ENCODE results near the gene ARHGAP45. TPM values are rescaled to one million over a fixed set of nuclear protein-coding genes. Genes with fewer than 3 reads are reported as not detected.

Gene ARHGAP45
- total and polyA plus RNA-seq, 4 donors = 3.3 to 27.5 (median 9.7) TPM

DNA sequence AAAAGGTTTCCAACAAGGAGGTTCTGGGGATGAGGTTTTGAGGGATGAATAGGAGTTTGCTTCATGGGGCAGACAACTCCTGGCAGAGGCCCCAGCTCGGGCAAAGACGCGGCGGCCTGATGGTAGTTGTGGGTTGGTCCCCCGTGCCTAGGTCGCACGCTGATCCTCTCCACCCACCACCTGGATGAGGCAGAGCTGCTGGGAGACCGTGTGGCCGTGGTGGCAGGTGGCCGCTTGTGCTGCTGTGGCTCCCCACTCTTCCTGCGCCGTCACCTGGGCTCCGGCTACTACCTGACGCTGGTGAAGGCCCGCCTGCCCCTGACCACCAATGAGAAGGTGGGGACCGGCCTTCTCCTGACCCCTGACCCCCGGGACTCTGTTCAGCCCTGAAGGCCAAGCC lies 15.2 kb upstream of the ARHGAP45 start:
- TF ChIP-seq JUND (IDR thresholded peaks at IDR 0.05) = no peak
- no peak for TF ChIP-seq GABPA (IDR thresholded peaks at IDR 0.05 in 1 of 2, conservative IDR thresholded peaks at IDR 0.05 in 1 of 2)
- TF ChIP-seq, protein P1, sequence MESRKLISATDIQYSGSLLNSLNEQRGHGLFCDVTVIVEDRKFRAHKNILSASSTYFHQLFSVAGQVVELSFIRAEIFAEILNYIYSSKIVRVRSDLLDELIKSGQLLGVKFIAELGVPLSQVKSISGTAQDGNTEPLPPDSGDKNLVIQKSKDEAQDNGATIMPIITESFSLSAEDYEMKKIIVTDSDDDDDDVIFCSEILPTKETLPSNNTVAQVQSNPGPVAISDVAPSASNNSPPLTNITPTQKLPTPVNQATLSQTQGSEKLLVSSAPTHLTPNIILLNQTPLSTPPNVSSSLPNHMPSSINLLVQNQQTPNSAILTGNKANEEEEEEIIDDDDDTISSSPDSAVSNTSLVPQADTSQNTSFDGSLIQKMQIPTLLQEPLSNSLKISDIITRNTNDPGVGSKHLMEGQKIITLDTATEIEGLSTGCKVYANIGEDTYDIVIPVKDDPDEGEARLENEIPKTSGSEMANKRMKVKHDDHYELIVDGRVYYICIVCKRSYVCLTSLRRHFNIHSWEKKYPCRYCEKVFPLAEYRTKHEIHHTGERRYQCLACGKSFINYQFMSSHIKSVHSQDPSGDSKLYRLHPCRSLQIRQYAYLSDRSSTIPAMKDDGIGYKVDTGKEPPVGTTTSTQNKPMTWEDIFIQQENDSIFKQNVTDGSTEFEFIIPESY (IDR thresholded peaks at IDR 0.05) = no peak
- no peak for TF ChIP-seq HNF4A (conservative IDR thresholded peaks at IDR 0.05)
- H3K9me3 ChIP-seq (ENCODE audit: control insufficient read depth in 4 of 4, low read length in 3 of 4) = peaks cover 0 to under 1% (median 0%) of the 10 kb centered on the region in 4 donors
- H3K4me3 ChIP-seq (ENCODE audit: low read depth in 1 of 3, low read length in 3 of 3) = no peak overlapping the region
- H3K27ac ChIP-seq (ENCODE audit: low read depth in 1 of 2, low read length in 2 of 2) = no peak overlapping the region
- 91% methylated on average over 17 of the region's 17 CpGs for WGBS
- H3K9ac ChIP-seq (ENCODE audit: low read depth in 1 of 2, low read length in 2 of 2) = no peak overlapping the region
- no peak for DNase-seq (ENCODE audit: low spot score)
- H3K27me3 ChIP-seq (ENCODE audit: control insufficient read depth in 4 of 4, insufficient read depth in 4 of 4, low read length in 3 of 4) = no peaks in the 10 kb centered on the region
- peaks cover 0 to 2% (median 0%) of the 10 kb centered on the region in 4 donors for H3K36me3 ChIP-seq (ENCODE audit: control insufficient read depth in 4 of 4, insufficient read depth in 3 of 4, low read depth in 1 of 4, low read length in 3 of 4)
- peaks cover 0 to 2% (median 0%) of the 10 kb centered on the region in 4 donors for H3K4me1 ChIP-seq (ENCODE audit: control insufficient read depth in 4 of 4, insufficient read depth in 4 of 4, low read length in 3 of 4)

DNA sequence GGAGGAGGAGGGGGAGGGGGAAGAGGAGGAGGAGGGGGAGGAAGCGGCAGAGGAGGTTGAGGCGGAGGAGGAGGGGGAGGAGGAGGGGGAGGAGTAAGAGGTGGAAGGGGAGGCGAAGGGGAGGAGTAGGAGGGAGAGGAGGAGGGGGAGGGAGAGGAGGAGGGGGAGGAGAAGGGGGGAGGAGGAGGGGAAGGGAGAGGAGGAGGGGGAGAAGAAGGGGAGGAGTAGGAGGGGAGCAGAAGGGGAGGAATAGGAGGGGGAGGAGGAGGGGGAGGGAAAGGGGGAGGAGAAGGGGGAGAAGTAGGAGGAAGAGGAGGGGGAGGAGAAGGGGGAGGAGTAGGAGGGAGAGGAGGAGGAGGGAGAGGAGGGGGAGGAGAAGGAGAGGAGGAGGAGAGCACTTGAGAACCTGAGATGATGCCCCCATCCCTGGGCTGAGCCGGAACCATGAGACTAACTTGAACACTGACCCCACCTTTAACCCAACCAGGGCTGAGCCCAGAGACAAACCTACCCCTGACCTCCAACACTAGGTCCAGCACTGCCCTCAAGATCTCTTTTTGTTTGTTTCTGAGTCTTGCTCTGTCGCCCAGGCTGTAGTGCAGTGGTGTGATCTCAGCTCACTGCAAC lies 14.5 kb upstream of the ARHGAP45 start:
- Histone ChIP-seq H3K4me1 (ENCODE audit: control insufficient read depth in 4 of 4, insufficient read depth in 4 of 4, low read length in 3 of 4) (no peaks in the 10 kb centered on the region), H3K27ac (ENCODE audit: low read depth in 1 of 2, low read length in 2 of 2) (no peak overlapping the region), H3K4me3 (ENCODE audit: low read depth in 1 of 3, low read length in 3 of 3) (no peak overlapping the region), H3K27me3 (ENCODE audit: control insufficient read depth in 4 of 4, insufficient read depth in 4 of 4, low read length in 3 of 4) (no peaks in the 10 kb centered on the region), H3K9me3 (ENCODE audit: control insufficient read depth in 4 of 4, low read length in 3 of 4) (peaks cover 0 to 6% (median 0%) of the 10 kb centered on the region in 4 donors), H3K9ac (ENCODE audit: low read depth in 1 of 2, low read length in 2 of 2) (no peak overlapping the region), H3K36me3 (ENCODE audit: control insufficient read depth in 4 of 4, insufficient read depth in 3 of 4, low read depth in 1 of 4, low read length in 3 of 4) (no peaks in the 10 kb centered on the region)
- WGBS = 92% methylated on average over 5 of the region's 5 CpGs
- TF ChIP-seq RXRA (IDR thresholded peaks at IDR 0.05) = no peak
- TF ChIP-seq HNF4A (conservative IDR thresholded peaks at IDR 0.05) = no peak
- no peak for TF ChIP-seq FOXA2 (IDR thresholded peaks at IDR 0.05)
- TF ChIP-seq, protein P2, sequence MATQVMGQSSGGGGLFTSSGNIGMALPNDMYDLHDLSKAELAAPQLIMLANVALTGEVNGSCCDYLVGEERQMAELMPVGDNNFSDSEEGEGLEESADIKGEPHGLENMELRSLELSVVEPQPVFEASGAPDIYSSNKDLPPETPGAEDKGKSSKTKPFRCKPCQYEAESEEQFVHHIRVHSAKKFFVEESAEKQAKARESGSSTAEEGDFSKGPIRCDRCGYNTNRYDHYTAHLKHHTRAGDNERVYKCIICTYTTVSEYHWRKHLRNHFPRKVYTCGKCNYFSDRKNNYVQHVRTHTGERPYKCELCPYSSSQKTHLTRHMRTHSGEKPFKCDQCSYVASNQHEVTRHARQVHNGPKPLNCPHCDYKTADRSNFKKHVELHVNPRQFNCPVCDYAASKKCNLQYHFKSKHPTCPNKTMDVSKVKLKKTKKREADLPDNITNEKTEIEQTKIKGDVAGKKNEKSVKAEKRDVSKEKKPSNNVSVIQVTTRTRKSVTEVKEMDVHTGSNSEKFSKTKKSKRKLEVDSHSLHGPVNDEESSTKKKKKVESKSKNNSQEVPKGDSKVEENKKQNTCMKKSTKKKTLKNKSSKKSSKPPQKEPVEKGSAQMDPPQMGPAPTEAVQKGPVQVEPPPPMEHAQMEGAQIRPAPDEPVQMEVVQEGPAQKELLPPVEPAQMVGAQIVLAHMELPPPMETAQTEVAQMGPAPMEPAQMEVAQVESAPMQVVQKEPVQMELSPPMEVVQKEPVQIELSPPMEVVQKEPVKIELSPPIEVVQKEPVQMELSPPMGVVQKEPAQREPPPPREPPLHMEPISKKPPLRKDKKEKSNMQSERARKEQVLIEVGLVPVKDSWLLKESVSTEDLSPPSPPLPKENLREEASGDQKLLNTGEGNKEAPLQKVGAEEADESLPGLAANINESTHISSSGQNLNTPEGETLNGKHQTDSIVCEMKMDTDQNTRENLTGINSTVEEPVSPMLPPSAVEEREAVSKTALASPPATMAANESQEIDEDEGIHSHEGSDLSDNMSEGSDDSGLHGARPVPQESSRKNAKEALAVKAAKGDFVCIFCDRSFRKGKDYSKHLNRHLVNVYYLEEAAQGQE (IDR thresholded peaks at IDR 0.05) = no peak
- TF ChIP-seq RAD21 (IDR thresholded peaks at IDR 0.05) = no peak
- TF ChIP-seq, protein P3, sequence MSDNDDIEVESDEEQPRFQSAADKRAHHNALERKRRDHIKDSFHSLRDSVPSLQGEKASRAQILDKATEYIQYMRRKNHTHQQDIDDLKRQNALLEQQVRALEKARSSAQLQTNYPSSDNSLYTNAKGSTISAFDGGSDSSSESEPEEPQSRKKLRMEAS (IDR thresholded peaks at IDR 0.05) = no peak
- no peak for TF ChIP-seq GABPA (IDR thresholded peaks at IDR 0.05 in 1 of 2, conservative IDR thresholded peaks at IDR 0.05 in 1 of 2)
- TF ChIP-seq JUND (IDR thresholded peaks at IDR 0.05) = no peak
- TF ChIP-seq YY1 (IDR thresholded peaks at IDR 0.05) = no peak
- no peak for TF ChIP-seq HNF4G (IDR thresholded peaks at IDR 0.05)
- TF ChIP-seq, protein P4, sequence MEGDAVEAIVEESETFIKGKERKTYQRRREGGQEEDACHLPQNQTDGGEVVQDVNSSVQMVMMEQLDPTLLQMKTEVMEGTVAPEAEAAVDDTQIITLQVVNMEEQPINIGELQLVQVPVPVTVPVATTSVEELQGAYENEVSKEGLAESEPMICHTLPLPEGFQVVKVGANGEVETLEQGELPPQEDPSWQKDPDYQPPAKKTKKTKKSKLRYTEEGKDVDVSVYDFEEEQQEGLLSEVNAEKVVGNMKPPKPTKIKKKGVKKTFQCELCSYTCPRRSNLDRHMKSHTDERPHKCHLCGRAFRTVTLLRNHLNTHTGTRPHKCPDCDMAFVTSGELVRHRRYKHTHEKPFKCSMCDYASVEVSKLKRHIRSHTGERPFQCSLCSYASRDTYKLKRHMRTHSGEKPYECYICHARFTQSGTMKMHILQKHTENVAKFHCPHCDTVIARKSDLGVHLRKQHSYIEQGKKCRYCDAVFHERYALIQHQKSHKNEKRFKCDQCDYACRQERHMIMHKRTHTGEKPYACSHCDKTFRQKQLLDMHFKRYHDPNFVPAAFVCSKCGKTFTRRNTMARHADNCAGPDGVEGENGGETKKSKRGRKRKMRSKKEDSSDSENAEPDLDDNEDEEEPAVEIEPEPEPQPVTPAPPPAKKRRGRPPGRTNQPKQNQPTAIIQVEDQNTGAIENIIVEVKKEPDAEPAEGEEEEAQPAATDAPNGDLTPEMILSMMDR (IDR thresholded peaks at IDR 0.05; ENCODE audit: low read depth, low read length, missing input control) = no peak
- TF ChIP-seq TAF1 (conservative IDR thresholded peaks at IDR 0.05) = no peak
- TF ChIP-seq FOXA1 (IDR thresholded peaks at IDR 0.05) = no peak
- TF ChIP-seq NR2F2 (IDR thresholded peaks at IDR 0.05) = no peak
- no peak for TF ChIP-seq EGR1 (IDR thresholded peaks at IDR 0.05; ENCODE audit: low read depth in 2 of 2)
- no peak for TF ChIP-seq SP1 (IDR thresholded peaks at IDR 0.05)
- TF ChIP-seq, protein P5, sequence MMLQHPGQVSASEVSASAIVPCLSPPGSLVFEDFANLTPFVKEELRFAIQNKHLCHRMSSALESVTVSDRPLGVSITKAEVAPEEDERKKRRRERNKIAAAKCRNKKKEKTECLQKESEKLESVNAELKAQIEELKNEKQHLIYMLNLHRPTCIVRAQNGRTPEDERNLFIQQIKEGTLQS (IDR thresholded peaks at IDR 0.05) = no peak
- TF ChIP-seq, protein P1 (IDR thresholded peaks at IDR 0.05) = no peak
- no peak for DNase-seq (ENCODE audit: low spot score)
